Keratinocyte (primary cell): ENCODE measurements around the gene C8G. TPM values are rescaled to one million over a fixed set of nuclear protein-coding genes. Genes with fewer than 3 reads are reported as not detected.

Source experiments
- DNase-seq: peaks from one replicate; pipeline ENCODE4 v3.0.0-alpha.2; 2011; ENCODE audit warnings: low read depth, missing footprints, low spot score
- FAIRE-seq: peaks from 2 replicates; lab custom pipeline; 2011; peaks lifted over from hg19 to GRCh38; lab: Jason Lieb, UNC
- H2AFZ ChIP-seq: 2 replicates; pipeline ENCODE4 v1.6.0; 2012; ENCODE audit warnings: low read length, control low read depth, inconsistent platforms; ENCODE audit not compliant: control insufficient read depth
- H3K27ac ChIP-seq: 2 replicates; pipeline ENCODE4 v1.5.1; 2011; ENCODE audit warnings: low read length; ENCODE audit not compliant: control insufficient read depth, insufficient read depth
- H3K27me3 ChIP-seq: 3 replicates; pipeline ENCODE4 v1.6.0; 2011; ENCODE audit warnings: low read length; ENCODE audit not compliant: control insufficient read depth, insufficient read depth; ENCODE audit errors: extremely low read depth
- H3K36me3 ChIP-seq, 2 experiments: 2 replicates in 1 of 2; 3 replicates in 1 of 2; pipeline ENCODE4 v1.5.1; 2011; ENCODE audit warnings: low read length in 2 of 2, mild to moderate bottlenecking in 1 of 2; ENCODE audit not compliant: control insufficient read depth in 2 of 2, insufficient read depth in 2 of 2; ENCODE audit errors: extremely low read depth in 1 of 2
- H3K4me1 ChIP-seq: 3 replicates; pipeline ENCODE4 v1.5.1; 2011; ENCODE audit warnings: low read length; ENCODE audit not compliant: control insufficient read depth, insufficient read depth; ENCODE audit errors: extremely low read depth
- H3K4me2 ChIP-seq: 3 replicates; pipeline ENCODE4 v1.6.0; 2011; ENCODE audit warnings: low read depth, low read length; ENCODE audit not compliant: control insufficient read depth, insufficient read depth; ENCODE audit errors: extremely low read depth
- H3K4me3 ChIP-seq, 3 experiments: fragments of 200-600 bp in 1 of 3; sonication (generic) in 1 of 3; 2 replicates in 2 of 3; 3 replicates in 1 of 3; pipeline ENCODE4 v1.5.1; 2011 to 2016; ENCODE audit warnings: low read length in 3 of 3, mild to moderate bottlenecking in 3 of 3, control low read depth in 2 of 3, inconsistent platforms in 1 of 3, low read depth in 1 of 3, mixed read lengths in 1 of 3, mixed run types in 1 of 3, moderate library complexity in 1 of 3; ENCODE audit not compliant: control insufficient read depth in 2 of 3, insufficient read depth in 2 of 3; ENCODE audit errors: extremely low read depth in 1 of 3
- H3K79me2 ChIP-seq: 2 replicates; pipeline ENCODE4 v1.6.0; 2012; ENCODE audit warnings: low read length; ENCODE audit not compliant: control insufficient read depth, insufficient read depth
- H3K9ac ChIP-seq: 3 replicates; pipeline ENCODE4 v1.6.0; 2011; ENCODE audit warnings: low read length; ENCODE audit not compliant: control insufficient read depth, insufficient read depth; ENCODE audit errors: extremely low read depth
- H3K9me1 ChIP-seq: 3 replicates; pipeline ENCODE4 v1.6.0; 2011; ENCODE audit warnings: low read length; ENCODE audit not compliant: control insufficient read depth, insufficient read depth; ENCODE audit errors: extremely low read depth
- H3K9me3 ChIP-seq: 2 replicates; pipeline ENCODE4 v1.5.1; 2012; ENCODE audit warnings: low read depth, low read length; ENCODE audit not compliant: control insufficient read depth
- H4K20me1 ChIP-seq: 3 replicates; pipeline ENCODE4 v1.6.0; 2011; ENCODE audit warnings: low read length; ENCODE audit not compliant: control insufficient read depth, insufficient read depth; ENCODE audit errors: extremely low read depth
- EZH2 ChIP-seq: IDR thresholded peaks from one replicate; pipeline ENCODE4 v1.6.1; 2012; ENCODE audit warnings: inconsistent platforms, mild to moderate bottlenecking, low read length, moderate library complexity
- dilution Hi-C: fragments of 300-500 bp; cut with MboI; formaldehyde crosslinking; loops from one replicate; pipeline ENCODE4 v1.7.0; 2020; ENCODE audit warnings: low sequenced_read_pairs; ENCODE audit not compliant: extremely low pct_ligation_motif_present
- polyA plus RNA-seq, 5 experiments: library from polyadenylated mRNA; depleted of rRNA in 3 of 5; stranded (reverse) in 3 of 5; stranded (forward) in 1 of 5; unstranded in 1 of 5; fragments of >200 nt; gene quantifications; 1 replicate in 1 of 5; 2 replicates in 3 of 5; 3 replicates in 1 of 5; pipeline versions ENCODE4 v1.2.1 to v1.2.3, GENCODE V29; 2011 to 2012; ENCODE audit warnings: missing spikeins in 2 of 5, low read depth in 1 of 5, low replicate concordance in 1 of 5
- TF ChIP-seq, protein P1 (sequence below), 3 experiments: IDR thresholded peaks in 1 of 3; conservative IDR thresholded peaks in 1 of 3; optimal IDR thresholded peaks in 1 of 3; 2 replicates in 2 of 3; 3 replicates in 1 of 3; pipeline versions ENCODE3 to v1.5.1; 2011; ENCODE audit warnings: low read length in 3 of 3, mild to moderate bottlenecking in 3 of 3, moderate library complexity in 2 of 3, control low read depth in 1 of 3, inconsistent platforms in 1 of 3; ENCODE audit not compliant: insufficient read depth in 2 of 3; ENCODE audit errors: extremely low read depth in 1 of 3

The C8G gene
- polyA plus RNA-seq, 1 donor (not counting 4 experiments of a cell fraction or from before 2014, with no cell fraction given), result 0.24 TPM

DNA sequence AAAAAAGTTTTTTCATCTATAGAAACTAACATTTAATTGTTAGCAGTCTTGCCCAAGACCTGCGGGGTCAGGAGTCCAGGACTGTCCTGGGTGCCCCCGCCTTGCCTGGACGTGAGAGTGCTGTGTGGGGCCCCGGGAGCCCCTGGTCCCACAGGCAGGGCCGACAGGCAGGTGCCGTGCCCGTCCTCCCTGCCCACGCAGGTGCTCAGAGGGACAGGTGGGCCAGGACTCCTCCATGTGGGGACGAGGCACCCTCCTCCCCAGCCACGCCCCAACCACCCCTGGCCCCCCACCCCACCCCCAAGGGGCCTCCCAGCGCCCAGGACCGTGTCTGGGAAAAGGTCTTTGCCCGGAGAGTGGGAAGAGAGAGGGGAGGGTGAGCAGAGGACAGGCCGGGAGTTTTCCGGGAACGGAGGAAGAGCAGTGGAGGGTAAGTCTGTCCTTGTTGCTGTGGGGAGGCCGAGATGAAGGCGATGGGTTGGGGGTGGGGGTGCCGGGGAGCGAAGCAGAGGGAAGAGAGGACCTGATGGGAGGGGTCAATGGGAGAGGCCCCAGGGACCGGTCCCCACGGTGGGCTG, 4.3 kb downstream of the C8G start:
- Histone ChIP-seq H3K9ac (peak overlapping the region; percentile 64), H3K79me2 (no peaks in the 10 kb centered on the region), H3K27me3 (no peaks in the 10 kb centered on the region), H3K9me3 (no peaks in the 10 kb centered on the region), H3K27ac (no peak overlapping the region), H4K20me1 (no peaks in the 10 kb centered on the region), H3K9me1 (no peaks in the 10 kb centered on the region), H3K36me3 (no peaks in the 10 kb centered on the region), H3K4me3 (peak overlapping the region; percentile 63 to 70 (median 65)), H3K4me1 (peaks cover 14% of the 10 kb centered on the region), H2AFZ (peak overlapping the region; percentile 74), H3K4me2 (peak overlapping the region; percentile 54)
- FAIRE-seq (no peak), DNase-seq (no peak)
- TF ChIP-seq EZH2, result no peak
- TF ChIP-seq, protein P1, sequence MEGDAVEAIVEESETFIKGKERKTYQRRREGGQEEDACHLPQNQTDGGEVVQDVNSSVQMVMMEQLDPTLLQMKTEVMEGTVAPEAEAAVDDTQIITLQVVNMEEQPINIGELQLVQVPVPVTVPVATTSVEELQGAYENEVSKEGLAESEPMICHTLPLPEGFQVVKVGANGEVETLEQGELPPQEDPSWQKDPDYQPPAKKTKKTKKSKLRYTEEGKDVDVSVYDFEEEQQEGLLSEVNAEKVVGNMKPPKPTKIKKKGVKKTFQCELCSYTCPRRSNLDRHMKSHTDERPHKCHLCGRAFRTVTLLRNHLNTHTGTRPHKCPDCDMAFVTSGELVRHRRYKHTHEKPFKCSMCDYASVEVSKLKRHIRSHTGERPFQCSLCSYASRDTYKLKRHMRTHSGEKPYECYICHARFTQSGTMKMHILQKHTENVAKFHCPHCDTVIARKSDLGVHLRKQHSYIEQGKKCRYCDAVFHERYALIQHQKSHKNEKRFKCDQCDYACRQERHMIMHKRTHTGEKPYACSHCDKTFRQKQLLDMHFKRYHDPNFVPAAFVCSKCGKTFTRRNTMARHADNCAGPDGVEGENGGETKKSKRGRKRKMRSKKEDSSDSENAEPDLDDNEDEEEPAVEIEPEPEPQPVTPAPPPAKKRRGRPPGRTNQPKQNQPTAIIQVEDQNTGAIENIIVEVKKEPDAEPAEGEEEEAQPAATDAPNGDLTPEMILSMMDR (optimal IDR thresholded peaks at IDR 0.05 in 1 of 3, IDR thresholded peaks at IDR 0.05 in 1 of 3, conservative IDR thresholded peaks at IDR 0.05 in 1 of 3; ENCODE audit: extremely low read depth in 1 of 3, insufficient read depth in 2 of 3, low read length in 3 of 3), result no peak
- dilution Hi-C loops, result loop anchor here (25.0 kb wide), 1 partner anchor 137 kb away; the partner anchor contains the start of gene RABL6

- H3K27ac ChIP-seq, result no peak overlapping the region
- H3K4me3 ChIP-seq, result peak overlapping the region; percentile 63 to 70 (median 65)
- peak overlapping the region; percentile 94 for H3K4me2 ChIP-seq
- no peaks in the 10 kb centered on the region for H3K36me3 ChIP-seq
- peak overlapping the region; percentile 95 for H2AFZ ChIP-seq
- peaks cover 12% of the 10 kb centered on the region for H3K4me1 ChIP-seq
- FAIRE-seq (peak; percentile 63), DNase-seq (peak; percentile 62)
- H3K79me2 ChIP-seq, result no peaks in the 10 kb centered on the region
- no peaks in the 10 kb centered on the region for H3K9me3 ChIP-seq
- TF ChIP-seq EZH2, result no peak
- TF ChIP-seq, protein P1 (optimal IDR thresholded peaks at IDR 0.05 in 1 of 3, IDR thresholded peaks at IDR 0.05 in 1 of 3, conservative IDR thresholded peaks at IDR 0.05 in 1 of 3; ENCODE audit: extremely low read depth in 1 of 3, insufficient read depth in 2 of 3, low read length in 3 of 3), result no peak
- no peaks in the 10 kb centered on the region for H4K20me1 ChIP-seq
- H3K9ac ChIP-seq, result peak overlapping the region; percentile 65
- no peaks in the 10 kb centered on the region for H3K27me3 ChIP-seq
- no peaks in the 10 kb centered on the region for H3K9me1 ChIP-seq
- dilution Hi-C loops, result loop anchor here (25.0 kb wide), 1 partner anchor 138 kb away; the partner anchor contains the start of gene RABL6
These were observed 5.0 kb downstream of the C8G start for GRCh38 chr9:136949817-136950655.
